PFSK-1 (cell line): ENCODE data around the gene VPS9D1.

Experiments used
- FOXP2 ChIP-seq: optimal IDR thresholded peaks from 2 replicates; pipeline ENCODE3; 2011; ENCODE audit warnings: borderline replicate concordance, control low read depth, inconsistent platforms; ENCODE audit not compliant: insufficient read depth; ENCODE audit errors: extremely low read length, extremely low read depth
- POLR2AphosphoS5 ChIP-seq: IDR thresholded peaks from 2 replicates; pipeline ENCODE4 v1.6.1; 2012; ENCODE audit warnings: low read depth, mild to moderate bottlenecking, control low read depth, low read length, moderate library complexity
- SIN3A ChIP-seq: IDR thresholded peaks from 2 replicates; pipeline ENCODE4 v1.6.1; 2012; ENCODE audit warnings: mild to moderate bottlenecking, low read length, moderate library complexity, borderline replicate concordance; ENCODE audit not compliant: insufficient read depth
- TAF1 ChIP-seq: IDR thresholded peaks from 2 replicates; pipeline ENCODE4 v1.6.1; 2012; ENCODE audit warnings: low read length, control low read depth, borderline replicate concordance; ENCODE audit not compliant: insufficient read depth
- TF ChIP-seq, protein P1 (sequence below), 2 experiments: IDR thresholded peaks; 2 replicates each; pipeline versions ENCODE4 v1.6.1 to v1.8.0; 2011 to 2012; ENCODE audit warnings: low read depth in 2 of 2, low read length in 2 of 2, control low read depth in 1 of 2, inconsistent platforms in 1 of 2, mild to moderate bottlenecking in 1 of 2, moderate library complexity in 1 of 2; ENCODE audit not compliant: insufficient read depth in 1 of 2

Gene VPS9D1

DNA sequence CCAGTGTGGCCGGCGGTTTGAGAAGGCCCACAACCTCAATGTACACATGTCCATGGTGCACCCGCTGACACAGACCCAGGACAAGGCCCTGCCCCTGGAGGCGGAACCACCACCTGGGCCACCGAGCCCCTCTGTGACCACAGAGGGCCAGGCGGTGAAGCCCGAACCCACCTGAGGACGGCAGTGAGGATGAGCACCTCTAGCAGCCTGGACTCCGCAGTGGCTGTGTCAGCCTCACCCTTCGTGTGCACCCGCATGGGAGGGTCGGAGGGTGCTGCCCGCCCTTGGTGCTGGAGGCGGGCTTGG is 17.3 kb upstream of the VPS9D1 start:
- TF ChIP-seq FOXP2 (no peak), POLR2AphosphoS5 (0 out of 2 replicates have a peak, but pooled peaks have one; percentile 7), TAF1 (no peak), SIN3A (no peak)
- TF ChIP-seq, protein P1, sequence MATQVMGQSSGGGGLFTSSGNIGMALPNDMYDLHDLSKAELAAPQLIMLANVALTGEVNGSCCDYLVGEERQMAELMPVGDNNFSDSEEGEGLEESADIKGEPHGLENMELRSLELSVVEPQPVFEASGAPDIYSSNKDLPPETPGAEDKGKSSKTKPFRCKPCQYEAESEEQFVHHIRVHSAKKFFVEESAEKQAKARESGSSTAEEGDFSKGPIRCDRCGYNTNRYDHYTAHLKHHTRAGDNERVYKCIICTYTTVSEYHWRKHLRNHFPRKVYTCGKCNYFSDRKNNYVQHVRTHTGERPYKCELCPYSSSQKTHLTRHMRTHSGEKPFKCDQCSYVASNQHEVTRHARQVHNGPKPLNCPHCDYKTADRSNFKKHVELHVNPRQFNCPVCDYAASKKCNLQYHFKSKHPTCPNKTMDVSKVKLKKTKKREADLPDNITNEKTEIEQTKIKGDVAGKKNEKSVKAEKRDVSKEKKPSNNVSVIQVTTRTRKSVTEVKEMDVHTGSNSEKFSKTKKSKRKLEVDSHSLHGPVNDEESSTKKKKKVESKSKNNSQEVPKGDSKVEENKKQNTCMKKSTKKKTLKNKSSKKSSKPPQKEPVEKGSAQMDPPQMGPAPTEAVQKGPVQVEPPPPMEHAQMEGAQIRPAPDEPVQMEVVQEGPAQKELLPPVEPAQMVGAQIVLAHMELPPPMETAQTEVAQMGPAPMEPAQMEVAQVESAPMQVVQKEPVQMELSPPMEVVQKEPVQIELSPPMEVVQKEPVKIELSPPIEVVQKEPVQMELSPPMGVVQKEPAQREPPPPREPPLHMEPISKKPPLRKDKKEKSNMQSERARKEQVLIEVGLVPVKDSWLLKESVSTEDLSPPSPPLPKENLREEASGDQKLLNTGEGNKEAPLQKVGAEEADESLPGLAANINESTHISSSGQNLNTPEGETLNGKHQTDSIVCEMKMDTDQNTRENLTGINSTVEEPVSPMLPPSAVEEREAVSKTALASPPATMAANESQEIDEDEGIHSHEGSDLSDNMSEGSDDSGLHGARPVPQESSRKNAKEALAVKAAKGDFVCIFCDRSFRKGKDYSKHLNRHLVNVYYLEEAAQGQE (IDR thresholded peaks at IDR 0.05; ENCODE audit: insufficient read depth in 1 of 2, low read depth in 2 of 2, low read length in 2 of 2), result no peak

DNA sequence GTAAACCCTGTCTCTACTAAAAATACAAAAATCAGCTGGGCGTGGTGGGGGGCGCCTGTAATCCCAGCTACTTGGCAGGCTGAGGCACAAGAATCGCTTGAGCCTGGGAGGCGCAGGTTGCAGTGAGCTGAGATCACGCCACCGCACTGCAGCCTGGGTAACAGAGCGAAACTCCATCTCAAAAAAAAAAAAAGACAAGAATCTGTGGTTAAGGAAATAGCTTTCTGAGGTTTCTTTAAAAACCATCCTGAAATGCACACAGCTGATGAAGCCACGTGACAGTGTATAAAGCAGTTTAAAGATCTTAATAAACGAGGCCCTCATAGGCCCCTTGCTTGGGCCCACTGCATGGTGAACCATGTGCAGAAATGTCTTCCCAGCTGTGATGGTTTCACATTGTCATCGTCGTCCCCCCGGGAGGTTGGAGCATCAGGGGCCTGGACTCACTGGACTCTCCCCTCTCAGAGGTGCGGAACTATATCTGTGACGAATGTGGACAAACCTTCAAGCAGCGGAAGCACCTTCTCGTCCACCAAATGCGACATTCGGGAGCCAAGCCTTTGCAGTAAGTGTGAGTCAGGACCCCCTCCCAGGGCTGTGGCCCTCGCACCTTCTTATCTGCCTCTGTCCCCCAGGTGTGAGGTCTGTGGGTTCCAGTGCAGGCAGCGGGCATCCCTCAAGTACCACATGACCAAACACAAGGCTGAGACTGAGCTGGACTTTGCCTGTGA is 16.8 kb upstream of the VPS9D1 start:
- TF ChIP-seq POLR2AphosphoS5, result no peak
- TF ChIP-seq, protein P1 (IDR thresholded peaks at IDR 0.05; ENCODE audit: insufficient read depth in 1 of 2, low read depth in 2 of 2, low read length in 2 of 2), result no peak
- TF ChIP-seq FOXP2, result no peak
- TF ChIP-seq TAF1, result no peak
- no peak for TF ChIP-seq SIN3A

DNA sequence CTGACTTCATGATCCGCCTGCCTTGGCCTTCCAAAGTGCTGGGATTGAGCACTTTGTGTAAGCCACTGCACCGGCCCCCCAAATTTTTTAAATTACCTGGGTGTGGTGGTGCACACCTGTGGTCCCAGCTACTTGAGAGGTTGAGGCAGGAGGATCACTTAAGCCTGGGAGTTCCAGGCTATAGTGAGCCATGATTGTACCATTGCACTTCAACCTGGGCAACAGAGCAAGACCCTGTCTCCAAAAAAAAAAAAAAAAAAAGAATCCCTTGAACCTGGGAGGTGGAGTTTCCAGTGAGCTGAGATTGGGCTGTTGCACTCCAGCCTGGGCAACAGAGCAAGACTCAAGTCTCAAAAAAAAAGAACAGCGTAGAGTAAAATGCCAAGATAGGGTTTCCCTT is 15.9 kb upstream of the VPS9D1 start:
- TF ChIP-seq POLR2AphosphoS5 (no peak), FOXP2 (no peak), SIN3A (no peak), TAF1 (no peak)
- TF ChIP-seq, protein P1 (IDR thresholded peaks at IDR 0.05; ENCODE audit: insufficient read depth in 1 of 2, low read depth in 2 of 2, low read length in 2 of 2), result no peak

DNA sequence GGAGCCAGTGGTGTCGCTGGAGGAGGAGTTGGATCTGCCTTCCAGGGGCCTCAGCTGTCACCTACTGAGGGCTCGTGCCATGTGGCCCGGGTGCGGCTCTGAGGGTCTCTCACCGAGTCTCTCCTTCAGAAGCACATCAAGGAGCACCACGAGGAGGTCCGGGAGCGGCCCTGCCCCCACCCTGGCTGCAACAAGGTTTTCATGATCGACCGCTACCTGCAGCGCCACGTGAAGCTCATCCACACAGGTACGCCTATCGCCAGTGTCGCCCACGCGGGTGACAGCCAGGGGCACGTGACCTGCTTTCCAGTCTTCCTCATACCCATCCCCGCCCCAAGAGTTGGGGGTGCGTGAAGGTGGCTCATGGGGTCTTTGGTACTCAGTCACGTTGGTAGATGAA is 13.1 kb upstream of the VPS9D1 start:
- TF ChIP-seq, protein P1 (IDR thresholded peaks at IDR 0.05; ENCODE audit: insufficient read depth in 1 of 2, low read depth in 2 of 2, low read length in 2 of 2), result no peak
- TF ChIP-seq POLR2AphosphoS5, result peak; percentile 20; the same call in 1 of the 2 replicates

DNA sequence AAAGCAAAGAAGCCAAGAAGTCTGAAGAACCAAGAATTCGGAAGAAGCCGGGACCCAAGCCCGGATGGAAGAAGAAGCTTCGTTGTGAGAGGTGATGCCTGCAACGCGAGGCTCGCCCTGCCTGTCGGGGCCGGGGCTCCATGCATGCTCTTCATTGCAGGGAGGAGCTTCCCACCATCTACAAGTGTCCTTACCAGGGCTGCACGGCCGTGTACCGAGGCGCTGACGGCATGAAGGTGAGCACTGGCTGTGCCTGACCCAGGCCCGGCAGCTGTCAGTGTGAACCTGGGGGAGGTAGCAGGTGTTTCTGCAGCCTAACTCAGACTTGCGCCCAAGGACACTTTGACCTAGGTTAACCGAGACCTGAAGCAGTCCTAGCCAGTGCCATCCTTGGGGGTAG is 12.6 kb upstream of the VPS9D1 start:
- TF ChIP-seq TAF1 (no peak), FOXP2 (no peak), SIN3A (no peak), POLR2AphosphoS5 (no peak)
- TF ChIP-seq, protein P1 (IDR thresholded peaks at IDR 0.05; ENCODE audit: insufficient read depth in 1 of 2, low read depth in 2 of 2, low read length in 2 of 2), result no peak
